Neural progenitor cell (in vitro differentiated cells): Measurements from ENCODE around the gene BCL2L12. TPM values are rescaled to one million over a fixed set of nuclear protein-coding genes. Genes with fewer than 3 reads are reported as not detected.
"Not testable (repeated sequence)": the region's sequence is repeated elsewhere in the genome, so short reads cannot be mapped to it uniquely, and the experiment has no call there.

Experiments
- DNase-seq: peaks from one replicate; pipeline ENCODE4 v3.0.0-alpha.2; 2016; ENCODE audit warnings: low spot score
- H2AFZ ChIP-seq: fragments of 200-600 bp; sonication (generic); replicated peaks from 2 replicates; pipeline ENCODE4 v1.6.1; 2016; ENCODE audit warnings: antibody characterized with exemption
- H3F3A ChIP-seq: fragments of 200-600 bp; sonication (generic); 2 replicates; pipeline ENCODE4 v1.6.1; 2016; ENCODE audit warnings: antibody characterized with exemption, low read depth
- H3K27ac ChIP-seq: fragments of 200-600 bp; sonication (generic); 2 replicates; pipeline ENCODE4 v1.5.1; 2016; ENCODE audit warnings: mild to moderate bottlenecking
- H3K27me3 ChIP-seq: fragments of 200-600 bp; sonication (generic); 2 replicates; pipeline ENCODE4 v1.6.1; 2016; ENCODE audit warnings: mild to moderate bottlenecking, moderate library complexity
- H3K36me3 ChIP-seq: fragments of 200-600 bp; sonication (generic); 2 replicates; pipeline ENCODE4 v1.5.1; 2016
- H3K4me1 ChIP-seq: fragments of 200-600 bp; sonication (generic); 2 replicates; pipeline ENCODE4 v1.6.1; 2016; ENCODE audit warnings: mixed run types
- H3K4me2 ChIP-seq: fragments of 200-600 bp; sonication (generic); 2 replicates; pipeline ENCODE4 v1.6.1; 2016
- H3K4me3 ChIP-seq: fragments of 200-600 bp; sonication (generic); 2 replicates; pipeline ENCODE4 v1.5.1; 2016
- H3K79me2 ChIP-seq: fragments of 200-600 bp; sonication (generic); 2 replicates; pipeline ENCODE4 v1.6.1; 2016; ENCODE audit warnings: low read depth
- H3K9ac ChIP-seq: fragments of 200-600 bp; sonication (generic); 2 replicates; pipeline ENCODE4 v1.6.1; 2016
- H3K9me3 ChIP-seq: fragments of 200-600 bp; sonication (generic); 2 replicates; pipeline ENCODE4 v1.5.1; 2016; ENCODE audit warnings: low read depth
- H4K20me1 ChIP-seq: fragments of 200-600 bp; sonication (generic); 2 replicates; pipeline ENCODE4 v1.6.1; 2016; ENCODE audit warnings: low read depth
- H3K27ac Mint-ChIP-seq: 3 replicates; pipeline ENCODE4 v1.8.0; 2021; ENCODE audit warnings: mixed read lengths
- H3K27me3 Mint-ChIP-seq: 2 replicates; pipeline ENCODE4 v1.8.0; 2022; ENCODE audit warnings: low read depth, mild to moderate bottlenecking, inconsistent platforms, moderate library complexity, mixed read lengths; ENCODE audit not compliant: insufficient read depth
- H3K36me3 Mint-ChIP-seq: 3 replicates; pipeline ENCODE4 v1.8.0; 2021; ENCODE audit warnings: mixed read lengths
- H3K4me1 Mint-ChIP-seq: 3 replicates; pipeline ENCODE4 v1.8.0; 2021; ENCODE audit warnings: mixed read lengths
- H3K4me3 Mint-ChIP-seq: 3 replicates; pipeline ENCODE4 v1.8.0; 2021; ENCODE audit warnings: mild to moderate bottlenecking, moderate library complexity, mixed read lengths
- H3K9me3 Mint-ChIP-seq: 3 replicates; pipeline ENCODE4 v1.8.0; 2020; ENCODE audit warnings: mixed read lengths
- CTCF ChIP-seq: fragments of 200-600 bp; sonication (generic); IDR thresholded peaks from 2 replicates; pipeline ENCODE4 v1.5.1; 2017; ENCODE audit warnings: antibody characterized with exemption, mild to moderate bottlenecking
- EZH2 ChIP-seq: fragments of 200-600 bp; sonication (generic); IDR thresholded peaks from 2 replicates; pipeline ENCODE4 v1.6.1; 2017; ENCODE audit warnings: antibody characterized with exemption, mild to moderate bottlenecking, moderate library complexity
- EZH2phosphoT487 ChIP-seq: fragments of 200-600 bp; sonication (generic); IDR thresholded peaks from 2 replicates; pipeline ENCODE4 v1.6.1; 2017; ENCODE audit warnings: antibody characterized with exemption
- total RNA-seq: library from RNA; depleted of rRNA; stranded (reverse); fragments of >200 nt; gene quantifications from 2 replicates; pipeline ENCODE4 v1.2.3, GENCODE V29; 2015; ENCODE audit warnings: low replicate concordance

BCL2L12 gene
- total RNA-seq, result 6.1 and 41.8 TPM in 2 replicates

- Mint-ChIP-seq H3K4me1 (peaks cover 20% of the 10 kb centered on the region), H3K27ac (peak within 1 kb of the TSS; percentile 98), H3K27me3 (peaks cover 5% of the 10 kb centered on the region), H3K4me3 (peak within 1 kb of the TSS; percentile 98), H3K9me3 (no peaks in the 10 kb centered on the region), H3K36me3 (peaks cover 9% of the 10 kb centered on the region)
- peaks cover 19% of the 10 kb centered on the region for H4K20me1 ChIP-seq
- H3K79me2 ChIP-seq, result peaks cover 39% of the 10 kb centered on the region
- peak within 1 kb of the TSS; percentile 88 for H2AFZ ChIP-seq
- H3K36me3 ChIP-seq, result no peaks in the 10 kb centered on the region
- H3F3A ChIP-seq, result peaks cover 26% of the 10 kb centered on the region
- peaks cover 11% of the 10 kb centered on the region for H3K4me1 ChIP-seq
- no peaks in the 10 kb centered on the region for H3K9me3 ChIP-seq
- H3K4me3 ChIP-seq, result peak within 1 kb of the TSS; percentile 85
- DNase-seq, result peak; percentile 99
- H3K9ac ChIP-seq, result peak within 1 kb of the TSS; percentile 86
- no peaks in the 10 kb centered on the region for H3K27me3 ChIP-seq
- no peak within 1 kb of the TSS for H3K27ac ChIP-seq
- no peak for TF ChIP-seq EZH2phosphoT487
- no peak for TF ChIP-seq EZH2
- TF ChIP-seq CTCF, result no peak
- peak within 1 kb of the TSS; percentile 93 for H3K4me2 ChIP-seq
Measured at GRCh38 chr19:49665351-49666119, at the start of gene BCL2L12, which contains the start of gene IRF3. Gene BCL2L12, plus strand, starts transcription at chr19:49665933. Its CDS starts 760 bp downstream, at chr19:49666693. Gene IRF3, minus strand, starts transcription at chr19:49665857. Its CDS starts 1,019 bp downstream, at chr19:49664838.

- Histone ChIP-seq H2AFZ (no peak overlapping the region), H3K9ac (no peak overlapping the region), H3K27me3 (no peaks in the 10 kb centered on the region), H3K4me2 (no peak overlapping the region), H3K27ac (no peak overlapping the region), H3F3A (no peaks in the 10 kb centered on the region), H3K36me3 (peaks cover 5% of the 10 kb centered on the region), H3K79me2 (peaks cover 35% of the 10 kb centered on the region), H3K4me1 (no peaks in the 10 kb centered on the region), H3K4me3 (no peak overlapping the region), H3K9me3 (no peaks in the 10 kb centered on the region), H4K20me1 (peaks cover 51% of the 10 kb centered on the region)
- Mint-ChIP-seq H3K36me3 (peaks cover 28% of the 10 kb centered on the region), H3K4me3 (no peak overlapping the region), H3K27me3 (peaks cover 6% of the 10 kb centered on the region), H3K4me1 (no peaks in the 10 kb centered on the region), H3K9me3 (no peaks in the 10 kb centered on the region), H3K27ac (no peak overlapping the region)
- no peak for TF ChIP-seq CTCF
- no peak for TF ChIP-seq EZH2
- no peak for TF ChIP-seq EZH2phosphoT487
- no peak for DNase-seq
Measured at GRCh38 chr19:49616532-49616931, 49.2 kb upstream of the BCL2L12 start.

GRCh38 chr19:49616945-49617344 is 48.8 kb upstream of the BCL2L12 start:
- Histone ChIP-seq H3K9ac (no peak overlapping the region), H3K4me2 (no peak overlapping the region), H3K27me3 (no peaks in the 10 kb centered on the region), H3K9me3 (no peaks in the 10 kb centered on the region), H2AFZ (no peak overlapping the region), H4K20me1 (peaks cover 49% of the 10 kb centered on the region), H3K4me1 (no peaks in the 10 kb centered on the region), H3K4me3 (no peak overlapping the region), H3F3A (peaks cover under 1% of the 10 kb centered on the region), H3K79me2 (peaks cover 33% of the 10 kb centered on the region), H3K27ac (no peak overlapping the region), H3K36me3 (peaks cover 5% of the 10 kb centered on the region)
- Mint-ChIP-seq H3K27ac (no peak overlapping the region), H3K4me1 (peaks cover under 1% of the 10 kb centered on the region), H3K9me3 (no peaks in the 10 kb centered on the region), H3K4me3 (no peak overlapping the region), H3K27me3 (peaks cover 6% of the 10 kb centered on the region), H3K36me3 (peaks cover 31% of the 10 kb centered on the region)
- no peak for TF ChIP-seq CTCF
- no peak for TF ChIP-seq EZH2phosphoT487
- no peak for TF ChIP-seq EZH2
- no peak for DNase-seq

- not testable (repeated sequence) for H3K4me2 ChIP-seq, H3K9me3 ChIP-seq, H3K4me1 ChIP-seq, H3K9me3 Mint-ChIP-seq, H3K4me3 ChIP-seq, H3K27ac ChIP-seq, H3K4me1 Mint-ChIP-seq, H2AFZ ChIP-seq, H3K9ac ChIP-seq, H3K4me3 Mint-ChIP-seq, H3K27ac Mint-ChIP-seq, H3K27me3 ChIP-seq, DNase-seq, H3F3A ChIP-seq, H3K36me3 ChIP-seq, H3K27me3 Mint-ChIP-seq
- H3K36me3 Mint-ChIP-seq, result peaks cover 34% of the 10 kb centered on the region
- H3K79me2 ChIP-seq, result peaks cover 24% of the 10 kb centered on the region
- peaks cover 40% of the 10 kb centered on the region for H4K20me1 ChIP-seq
Measured at GRCh38 chr19:49617860-49618259, 47.9 kb upstream of the BCL2L12 start.
